ENCODE data around the gene UMPS.
A peak's percentile ranks its signal among the peaks of the same experiment; 100 is the strongest.
"Not testable (repeated sequence)": the region's sequence is repeated elsewhere in the genome, so short reads cannot be mapped to it uniquely, and the experiment has no call there.

Gene UMPS

DNA sequence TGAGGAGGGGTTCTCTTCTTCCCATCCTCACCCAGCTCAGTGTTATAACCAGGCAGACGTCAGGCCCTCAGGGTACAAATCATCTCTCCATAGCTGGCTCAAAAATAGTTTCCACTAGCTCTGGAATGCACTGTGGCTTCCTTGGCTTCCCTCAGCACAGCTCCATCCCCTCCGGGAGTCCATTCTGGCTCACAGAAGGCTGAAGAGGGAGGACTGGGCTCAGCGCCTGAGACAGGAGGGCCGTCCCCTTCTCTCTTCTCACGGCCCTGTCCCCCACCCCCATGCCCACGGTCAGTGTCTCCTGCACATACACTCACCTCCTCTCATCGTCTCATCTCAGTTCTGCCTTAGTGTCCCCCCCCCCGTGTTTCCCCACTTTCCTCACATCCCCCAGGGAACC is 50.1 kb downstream of the UMPS start:
- peaks cover 39 to 60% of the 10 kb centered on the region in 2 experiments for H3K36me3 ChIP-seq (ENCODE audit: control insufficient read depth in 1 of 2, insufficient read depth in 2 of 2, low read depth in 1 of 2, low read length in 2 of 2)
- 14% methylated on average over 8 of the region's 8 CpGs for WGBS

GRCh38 chr3:124780761-124781475 is 50.7 kb downstream of the UMPS start:
- H3K79me1 ChIP-seq (replicated peaks; ENCODE audit: low read length, poor library complexity, severe bottlenecking), result peaks cover 42% of the 10 kb centered on the region
- H3K27ac ChIP-seq (ENCODE audit: low read length, poor library complexity, severe bottlenecking), result peak overlapping the region; percentile 66
- H3K23ac ChIP-seq (ENCODE audit: low read length in 2 of 2), result no peak overlapping the region
- peak overlapping the region; percentile 77 for H4K91ac ChIP-seq (ENCODE audit: low read length)
- H3K27me3 ChIP-seq (ENCODE audit: control insufficient read depth in 1 of 2, insufficient read depth in 1 of 2, low read length in 2 of 2), result no peaks in the 10 kb centered on the region
- peak; percentile 97 for DNase-seq
- no peaks in the 10 kb centered on the region for H3K9me3 ChIP-seq (ENCODE audit: control insufficient read depth, low read length)
- peak overlapping the region; percentile 67 to 69 for H3K4ac ChIP-seq (ENCODE audit: low read depth in 1 of 2, low read length in 2 of 2)
- H3K14ac ChIP-seq (ENCODE audit: low read length in 2 of 2), result peak overlapping the region in 1 of 2 experiments; percentile 53
- no peak overlapping the region for H2BK15ac ChIP-seq (ENCODE audit: low read depth, poor library complexity, severe bottlenecking)
- H3K4me2 ChIP-seq (ENCODE audit: low read length, poor library complexity, severe bottlenecking), result no peak overlapping the region
- peaks cover 36 to 58% of the 10 kb centered on the region in 2 experiments for H3K36me3 ChIP-seq (ENCODE audit: control insufficient read depth in 1 of 2, insufficient read depth in 2 of 2, low read depth in 1 of 2, low read length in 2 of 2)
- H3K4me1 ChIP-seq (ENCODE audit: control insufficient read depth, insufficient read depth, low read depth, low read length), result peaks cover 37% of the 10 kb centered on the region
- H4K8ac ChIP-seq (ENCODE audit: low read length), result peak overlapping the region; percentile 88
- peak overlapping the region; percentile 70 for H3K9ac ChIP-seq (ENCODE audit: low read length)
- H2AFZ ChIP-seq (ENCODE audit: low read depth, low read length), result no peak overlapping the region
- H3K18ac ChIP-seq (ENCODE audit: low read depth in 1 of 2, low read length in 2 of 2), result peak overlapping the region; percentile 91 to 94
- H2BK12ac ChIP-seq (ENCODE audit: low read length in 2 of 2), result peak overlapping the region; percentile 69
- peak overlapping the region; percentile 15 for H2AK5ac ChIP-seq (ENCODE audit: low read length, severe bottlenecking)
- 12% methylated on average over 14 of the region's 15 CpGs for WGBS
- H3K4me3 ChIP-seq (ENCODE audit: insufficient read depth in 1 of 2, low read depth in 1 of 2, low read length in 2 of 2), result no peak overlapping the region
- H2BK5ac ChIP-seq (ENCODE audit: low read depth, low read length, poor library complexity, severe bottlenecking), result no peak overlapping the region
- H2BK120ac ChIP-seq (ENCODE audit: low read depth, low read length), result peak overlapping the region; percentile 65

More for the DNA sequence above, 50.1 kb downstream of the UMPS start:
- peak overlapping the region in 1 of 2 experiments; percentile 5 for H3K23ac ChIP-seq (ENCODE audit: low read length in 2 of 2)
- H3K18ac ChIP-seq (ENCODE audit: low read depth in 1 of 2, low read length in 2 of 2), result peak overlapping the region; percentile 91 to 94
- H3K9ac ChIP-seq (ENCODE audit: low read length), result peak overlapping the region; percentile 70
- peak overlapping the region; percentile 23 for H2BK120ac ChIP-seq (ENCODE audit: low read depth, low read length)
- peaks cover 46% of the 10 kb centered on the region for H3K79me1 ChIP-seq (replicated peaks; ENCODE audit: low read length, poor library complexity, severe bottlenecking)
- no peak overlapping the region for H3K4me3 ChIP-seq (ENCODE audit: insufficient read depth in 1 of 2, low read depth in 1 of 2, low read length in 2 of 2)
- H2BK12ac ChIP-seq (ENCODE audit: low read length in 2 of 2), result peak overlapping the region; percentile 18 to 69
- H2BK5ac ChIP-seq (ENCODE audit: low read depth, low read length, poor library complexity, severe bottlenecking), result no peak overlapping the region
- H3K4ac ChIP-seq (ENCODE audit: low read depth in 1 of 2, low read length in 2 of 2), result peak overlapping the region; percentile 67 to 75
- no peak overlapping the region for H2AFZ ChIP-seq (ENCODE audit: low read depth, low read length)
- peak overlapping the region in 1 of 2 experiments; percentile 88 for H3K14ac ChIP-seq (ENCODE audit: low read length in 2 of 2)
- H4K8ac ChIP-seq (ENCODE audit: low read length), result peak overlapping the region; percentile 81
- no peaks in the 10 kb centered on the region for H3K9me3 ChIP-seq (ENCODE audit: control insufficient read depth, low read length)
- H2AK5ac ChIP-seq (ENCODE audit: low read length, severe bottlenecking), result peak overlapping the region; percentile 72
- H2BK15ac ChIP-seq (ENCODE audit: low read depth, poor library complexity, severe bottlenecking), result no peak overlapping the region
- peak overlapping the region; percentile 91 for H4K91ac ChIP-seq (ENCODE audit: low read length)
- H3K4me2 ChIP-seq (ENCODE audit: low read length, poor library complexity, severe bottlenecking), result no peak overlapping the region
- peak; percentile 85 for DNase-seq
- peak overlapping the region; percentile 66 for H3K27ac ChIP-seq (ENCODE audit: low read length, poor library complexity, severe bottlenecking)
- H3K4me1 ChIP-seq (ENCODE audit: control insufficient read depth, insufficient read depth, low read depth, low read length), result peaks cover 40% of the 10 kb centered on the region
- no peaks in the 10 kb centered on the region for H3K27me3 ChIP-seq (ENCODE audit: control insufficient read depth in 1 of 2, insufficient read depth in 1 of 2, low read length in 2 of 2)

DNA sequence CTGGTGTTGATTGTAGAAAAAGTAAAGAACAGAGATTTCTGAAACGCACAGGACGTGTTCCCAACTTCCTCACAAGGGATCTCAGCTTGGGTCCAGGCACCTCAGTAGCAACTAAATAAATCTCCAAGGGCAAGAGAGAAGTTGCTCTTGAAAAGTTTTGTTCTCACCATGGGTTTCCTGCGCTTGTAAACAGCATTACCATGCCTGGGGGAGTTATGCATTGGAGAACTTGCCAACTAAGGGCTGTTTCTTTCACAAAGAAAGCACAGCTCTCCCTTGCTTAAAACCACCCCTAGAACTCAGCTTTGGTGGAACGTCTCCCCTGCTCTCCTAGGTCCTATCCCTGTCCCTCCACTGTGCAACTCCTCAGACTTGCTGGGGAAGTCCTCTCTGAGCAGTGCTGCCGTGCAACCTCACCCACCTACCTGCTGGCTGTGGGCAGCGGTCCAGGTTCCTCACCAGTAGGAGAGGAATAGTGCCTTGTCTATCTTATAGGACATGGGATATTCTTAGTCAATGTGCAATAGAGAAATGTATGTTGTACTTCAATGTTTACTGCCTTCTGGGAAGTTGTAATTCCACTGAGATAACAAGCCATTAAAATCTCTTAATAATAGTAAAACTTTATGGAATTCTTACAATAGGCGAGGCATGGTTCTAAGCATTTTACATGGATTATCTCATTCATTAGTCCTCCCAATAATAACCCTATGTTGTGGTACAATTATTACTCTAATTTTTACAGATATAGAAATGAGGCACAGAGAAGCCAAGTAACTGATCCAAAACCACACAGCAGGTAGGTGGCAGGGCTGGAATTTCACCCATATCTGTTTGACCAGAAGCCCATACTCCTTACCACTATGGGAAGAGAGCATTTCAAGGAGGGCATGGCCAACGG is 51.5 kb downstream of the UMPS start:
- H3K9me3 ChIP-seq (ENCODE audit: control insufficient read depth, low read length), result no peaks in the 10 kb centered on the region
- H3K14ac ChIP-seq (ENCODE audit: low read length in 2 of 2), result peak overlapping the region in 1 of 2 experiments; percentile 2
- H3K4me1 ChIP-seq (ENCODE audit: control insufficient read depth, insufficient read depth, low read depth, low read length), result peaks cover 35% of the 10 kb centered on the region
- peak overlapping the region; percentile 88 for H4K8ac ChIP-seq (ENCODE audit: low read length)
- no peak overlapping the region for H2BK15ac ChIP-seq (ENCODE audit: low read depth, poor library complexity, severe bottlenecking)
- H3K27ac ChIP-seq (ENCODE audit: low read length, poor library complexity, severe bottlenecking), result peak overlapping the region; percentile 66
- no peaks in the 10 kb centered on the region for H3K27me3 ChIP-seq (ENCODE audit: control insufficient read depth in 1 of 2, insufficient read depth in 1 of 2, low read length in 2 of 2)
- peak overlapping the region; percentile 49 to 67 for H3K4ac ChIP-seq (ENCODE audit: low read depth in 1 of 2, low read length in 2 of 2)
- H3K79me1 ChIP-seq (replicated peaks; ENCODE audit: low read length, poor library complexity, severe bottlenecking), result peaks cover 40% of the 10 kb centered on the region
- H2AK5ac ChIP-seq (ENCODE audit: low read length, severe bottlenecking), result peak overlapping the region; percentile 15
- H3K18ac ChIP-seq (ENCODE audit: low read depth in 1 of 2, low read length in 2 of 2), result peak overlapping the region; percentile 91 to 94
- H2BK5ac ChIP-seq (ENCODE audit: low read depth, low read length, poor library complexity, severe bottlenecking), result no peak overlapping the region
- H2BK120ac ChIP-seq (ENCODE audit: low read depth, low read length), result peak overlapping the region; percentile 65
- 79% methylated on average over 7 of the region's 8 CpGs for WGBS
- H3K9ac ChIP-seq (ENCODE audit: low read length), result peak overlapping the region; percentile 70
- H4K91ac ChIP-seq (ENCODE audit: low read length), result peak overlapping the region; percentile 77
- DNase-seq, result no peak
- no peak overlapping the region for H3K23ac ChIP-seq (ENCODE audit: low read length in 2 of 2)
- no peak overlapping the region for H3K4me2 ChIP-seq (ENCODE audit: low read length, poor library complexity, severe bottlenecking)
- H3K36me3 ChIP-seq (ENCODE audit: control insufficient read depth in 1 of 2, insufficient read depth in 2 of 2, low read depth in 1 of 2, low read length in 2 of 2), result peaks cover 30 to 50% of the 10 kb centered on the region in 2 experiments
- no peak overlapping the region for H2AFZ ChIP-seq (ENCODE audit: low read depth, low read length)
- H3K4me3 ChIP-seq (ENCODE audit: insufficient read depth in 1 of 2, low read depth in 1 of 2, low read length in 2 of 2), result no peak overlapping the region
- H2BK12ac ChIP-seq (ENCODE audit: low read length in 2 of 2), result peak overlapping the region; percentile 69

- not testable (repeated sequence) for H2AK5ac ChIP-seq (ENCODE audit: low read length, severe bottlenecking); H2BK5ac ChIP-seq (ENCODE audit: low read depth, low read length, poor library complexity, severe bottlenecking); H4K8ac ChIP-seq (ENCODE audit: low read length); H2AFZ ChIP-seq (ENCODE audit: low read depth, low read length); H3K9me3 ChIP-seq (ENCODE audit: control insufficient read depth, low read length); H3K9ac ChIP-seq (ENCODE audit: low read length); H3K4me2 ChIP-seq (ENCODE audit: low read length, poor library complexity, severe bottlenecking); H3K4me3 ChIP-seq (ENCODE audit: insufficient read depth in 1 of 2, low read depth in 1 of 2, low read length in 2 of 2); DNase-seq; H2BK15ac ChIP-seq (ENCODE audit: low read depth, poor library complexity, severe bottlenecking); H4K91ac ChIP-seq (ENCODE audit: low read length); H3K27ac ChIP-seq (ENCODE audit: low read length, poor library complexity, severe bottlenecking); H3K27me3 ChIP-seq (ENCODE audit: control insufficient read depth in 1 of 2, insufficient read depth in 1 of 2, low read length in 2 of 2); H2BK120ac ChIP-seq (ENCODE audit: low read depth, low read length); H3K23ac ChIP-seq (ENCODE audit: low read length in 2 of 2); H3K14ac ChIP-seq (ENCODE audit: low read length in 2 of 2)
- 97% methylated on average over 6 of the region's 6 CpGs for WGBS
- Histone ChIP-seq H3K36me3 (ENCODE audit: control insufficient read depth in 1 of 2, insufficient read depth in 2 of 2, low read depth in 1 of 2, low read length in 2 of 2) (peaks cover 24 to 44% of the 10 kb centered on the region in 2 experiments), H3K18ac (ENCODE audit: low read depth in 1 of 2, low read length in 2 of 2) (peak overlapping the region; percentile 23 to 60), H3K79me1 (replicated peaks; ENCODE audit: low read length, poor library complexity, severe bottlenecking) (peaks cover 34% of the 10 kb centered on the region), H3K4ac (ENCODE audit: low read depth in 1 of 2, low read length in 2 of 2) (peak overlapping the region in 1 of 2 experiments; percentile 47), H2BK12ac (ENCODE audit: low read length in 2 of 2) (peak overlapping the region in 1 of 2 experiments; percentile 51), H3K4me1 (ENCODE audit: control insufficient read depth, insufficient read depth, low read depth, low read length) (peaks cover 37% of the 10 kb centered on the region)
These were observed 52.1 kb downstream of the UMPS start for GRCh38 chr3:124782377-124782712.
